K562 (cell line): ENCODE results near the gene NBEA. TPM values are rescaled to one million over a fixed set of nuclear protein-coding genes. Genes with fewer than 3 reads are reported as not detected.

Source experiments
- CHD2 ChIP-seq: IDR thresholded peaks from 2 replicates; pipeline ENCODE4 v1.6.1; 2011; ENCODE audit warnings: low read depth, low read length
- EZH2 ChIP-seq: IDR thresholded peaks from 2 replicates; pipeline ENCODE4 v1.6.1; 2012; ENCODE audit warnings: low read depth, mild to moderate bottlenecking, inconsistent platforms, low read length, borderline replicate concordance
- HSF4 ChIP-seq: fragments of 250-450 bp; sonication (Bioruptor Pico); IDR thresholded peaks from 2 replicates; pipeline ENCODE4 v2.1.2; 2022; ENCODE audit warnings: mild to moderate bottlenecking, moderate library complexity, borderline replicate concordance
- RNF2 ChIP-seq: sonication (generic); IDR thresholded peaks from 2 replicates; pipeline ENCODE4 v1.6.1; 2016
- ZNF134 ChIP-seq: fragments of 250-450 bp; sonication (Bioruptor Pico); conservative IDR thresholded peaks from 2 replicates; pipeline ENCODE4 v1.4.0; 2020
- polyA plus RNA-seq, 8 experiments: library from polyadenylated mRNA; depleted of rRNA in 4 of 8; stranded (reverse) in 5 of 8; unstranded in 3 of 8; fragments of >200 nt; fragmentation: Nextera tagmentation in 2 of 8; fragmentation: Illumina TruSeq in 1 of 8; extraction: Ambion mirVana in 2 of 8; extraction: Trizol in 1 of 8; gene quantifications; 2 replicates each; pipeline versions ENCODE4 v1.2.1 to v1.2.3, GENCODE V29; 2011 to 2014; ENCODE audit warnings: inconsistent platforms in 1 of 8, missing spikeins in 1 of 8
- total RNA-seq, 7 experiments: library from RNA; depleted of rRNA in 6 of 7; stranded (reverse); fragments of >200 nt in 6 of 7; fragmentation: Illumina TruSeq in 2 of 7; extraction: Trizol in 2 of 7; gene quantifications; 2 replicates each; pipeline versions ENCODE4 v1.2.1 to v1.2.3, GENCODE V29; 2011 to 2021; ENCODE audit warnings: low replicate concordance in 1 of 7
- TF ChIP-seq, protein P1 (sequence below): fragments of 200-800 bp; sonication (Bioruptor generic); IDR thresholded peaks from 2 replicates; pipeline ENCODE4 v1.6.1; 2017; ENCODE audit warnings: missing genetic modification characterization, missing compliant biosample characterization
- TF ChIP-seq, protein P2 (sequence below): fragments of 250-450 bp; sonication (Bioruptor Pico); IDR thresholded peaks from 2 replicates; pipeline ENCODE4 v1.5.0; 2021
- TF ChIP-seq, protein P3 (sequence below): sonication (generic); formaldehyde crosslinking; IDR thresholded peaks from 2 replicates; pipeline ENCODE4 v1.8.0; 2022; ENCODE audit warnings: mild to moderate bottlenecking, missing genetic modification reagents

NBEA gene
- total and polyA plus RNA-seq, 9 of the 15 experiments (the other 6 are each of a cell fraction or from before 2014, with no cell fraction given) = 0.03 to 0.94 (median 0.05) TPM; not detected in 2

DNA sequence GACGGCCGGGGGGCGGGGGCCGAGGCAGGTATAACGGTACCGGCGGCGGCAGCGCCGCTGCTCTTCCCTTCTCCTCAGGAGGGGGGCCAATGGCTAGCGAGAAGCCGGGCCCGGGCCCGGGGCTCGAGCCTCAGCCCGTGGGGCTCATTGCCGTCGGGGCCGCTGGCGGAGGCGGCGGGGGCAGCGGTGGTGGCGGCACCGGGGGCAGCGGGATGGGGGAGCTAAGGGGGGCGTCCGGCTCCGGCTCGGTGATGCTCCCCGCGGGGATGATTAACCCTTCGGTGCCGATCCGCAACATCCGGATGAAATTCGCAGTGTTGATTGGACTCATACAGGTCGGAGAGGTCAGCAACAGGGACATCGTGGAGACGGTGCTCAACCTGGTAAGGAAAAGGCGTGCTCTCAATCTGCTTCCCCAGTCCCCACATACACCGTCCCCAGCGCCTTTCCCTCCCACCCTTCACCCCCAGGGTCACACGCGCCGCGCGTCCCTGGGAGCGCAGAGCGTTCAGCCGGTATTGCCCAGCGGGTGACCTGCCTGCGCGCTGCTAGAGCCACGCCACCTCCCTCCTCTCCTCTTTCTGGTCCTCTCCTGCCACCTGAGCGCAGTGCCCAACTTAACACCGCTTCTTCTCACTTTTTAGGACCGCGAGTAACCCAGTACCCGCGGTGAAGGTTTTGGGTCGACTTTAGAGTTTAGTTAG, 814 bp downstream of the NBEA start (continued):
- TF ChIP-seq ZNF134 (CRISPR knock-in tag) = no peak
- TF ChIP-seq CHD2 = no peak
- TF ChIP-seq HSF4 (CRISPR knock-in tag) = no peak
- no peak for TF ChIP-seq RNF2
- TF ChIP-seq, protein P1, sequence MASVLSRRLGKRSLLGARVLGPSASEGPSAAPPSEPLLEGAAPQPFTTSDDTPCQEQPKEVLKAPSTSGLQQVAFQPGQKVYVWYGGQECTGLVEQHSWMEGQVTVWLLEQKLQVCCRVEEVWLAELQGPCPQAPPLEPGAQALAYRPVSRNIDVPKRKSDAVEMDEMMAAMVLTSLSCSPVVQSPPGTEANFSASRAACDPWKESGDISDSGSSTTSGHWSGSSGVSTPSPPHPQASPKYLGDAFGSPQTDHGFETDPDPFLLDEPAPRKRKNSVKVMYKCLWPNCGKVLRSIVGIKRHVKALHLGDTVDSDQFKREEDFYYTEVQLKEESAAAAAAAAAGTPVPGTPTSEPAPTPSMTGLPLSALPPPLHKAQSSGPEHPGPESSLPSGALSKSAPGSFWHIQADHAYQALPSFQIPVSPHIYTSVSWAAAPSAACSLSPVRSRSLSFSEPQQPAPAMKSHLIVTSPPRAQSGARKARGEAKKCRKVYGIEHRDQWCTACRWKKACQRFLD (CRISPR knock-in tag) = no peak
- TF ChIP-seq, protein P2, sequence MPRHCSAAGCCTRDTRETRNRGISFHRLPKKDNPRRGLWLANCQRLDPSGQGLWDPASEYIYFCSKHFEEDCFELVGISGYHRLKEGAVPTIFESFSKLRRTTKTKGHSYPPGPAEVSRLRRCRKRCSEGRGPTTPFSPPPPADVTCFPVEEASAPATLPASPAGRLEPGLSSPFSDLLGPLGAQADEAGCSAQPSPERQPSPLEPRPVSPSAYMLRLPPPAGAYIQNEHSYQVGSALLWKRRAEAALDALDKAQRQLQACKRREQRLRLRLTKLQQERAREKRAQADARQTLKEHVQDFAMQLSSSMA (CRISPR knock-in tag) = no peak
- TF ChIP-seq EZH2 = no peak
- TF ChIP-seq, protein P3, sequence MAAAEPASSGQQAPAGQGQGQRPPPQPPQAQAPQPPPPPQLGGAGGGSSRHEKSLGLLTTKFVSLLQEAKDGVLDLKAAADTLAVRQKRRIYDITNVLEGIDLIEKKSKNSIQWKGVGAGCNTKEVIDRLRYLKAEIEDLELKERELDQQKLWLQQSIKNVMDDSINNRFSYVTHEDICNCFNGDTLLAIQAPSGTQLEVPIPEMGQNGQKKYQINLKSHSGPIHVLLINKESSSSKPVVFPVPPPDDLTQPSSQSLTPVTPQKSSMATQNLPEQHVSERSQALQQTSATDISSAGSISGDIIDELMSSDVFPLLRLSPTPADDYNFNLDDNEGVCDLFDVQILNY (CRISPR knock-in tag) = no peak
